ENCODE data around the gene BAIAP2L2. TPM values are rescaled to one million over a fixed set of nuclear protein-coding genes. Genes with fewer than 3 reads are reported as not detected.
"Not testable (repeated sequence)": the region's sequence is repeated elsewhere in the genome, so short reads cannot be mapped to it uniquely, and the experiment has no call there.

Gene BAIAP2L2
- total RNA-seq (2014; rRNA removed; shearing (Covaris generic); ENCODE audit: low replicate concordance) = 20.4 and 63.3 TPM in 2 replicates

GRCh38 chr22:38110008-38110862 is at the start of gene BAIAP2L2:
Gene BAIAP2L2, minus strand, starts transcription at chr22:38110684. Its CDS starts 159 bp downstream, at chr22:38110525.
- no peaks in the 10 kb centered on the region for H3K27me3 ChIP-seq
- H3K9me3 ChIP-seq = no peaks in the 10 kb centered on the region
- no peaks in the 10 kb centered on the region for H3K36me3 ChIP-seq
- no peak for DNase-seq
- no peak within 1 kb of the TSS for H3K4me3 ChIP-seq

DNA sequence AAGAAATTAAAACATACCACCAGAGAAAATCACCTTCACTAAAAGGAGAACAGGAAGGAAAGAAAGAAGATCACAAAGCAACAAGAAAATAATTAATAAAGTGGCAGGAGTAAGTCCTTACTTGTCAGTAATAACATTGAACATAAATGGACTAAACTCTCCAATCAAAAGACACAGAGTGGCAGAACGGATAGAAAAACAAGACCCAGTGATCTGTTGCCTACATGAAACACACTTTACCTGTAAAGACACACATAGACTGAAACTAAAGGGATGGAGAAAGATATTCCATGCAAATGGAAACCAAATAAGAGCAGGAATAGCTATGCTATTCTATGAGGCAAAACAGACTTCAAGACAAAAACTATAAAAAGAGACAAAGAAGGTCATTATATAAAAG is 45.2 kb upstream of the BAIAP2L2 start:
- Histone ChIP-seq H3K9me3 (peaks cover 8% of the 10 kb centered on the region), H3K36me3 (no peaks in the 10 kb centered on the region), H3K27me3 (no peaks in the 10 kb centered on the region), H3K4me3 (no peak overlapping the region)
- no peak for DNase-seq

DNA sequence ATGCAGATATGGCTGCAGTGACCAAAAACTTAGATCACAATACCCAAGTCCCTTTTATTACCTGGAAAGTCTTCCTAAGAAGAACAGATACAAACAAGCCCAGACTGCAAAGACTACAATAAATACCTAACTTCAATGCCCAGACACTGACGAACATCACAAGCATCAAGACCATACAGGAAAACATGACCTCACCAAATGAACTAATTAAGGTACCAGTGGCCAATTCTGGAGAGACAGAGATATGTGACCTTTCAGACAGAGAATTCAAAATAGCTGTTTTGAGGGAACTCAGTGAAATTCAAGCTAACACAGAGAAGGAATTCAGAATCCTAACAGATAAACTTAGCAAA is 44.1 kb upstream of the BAIAP2L2 start:
- H3K36me3 ChIP-seq, DNase-seq, H3K4me3 ChIP-seq, H3K9me3 ChIP-seq, H3K27me3 ChIP-seq: not testable (repeated sequence)

- DNase-seq = no peak
- Histone ChIP-seq H3K4me3 (no peak overlapping the region), H3K36me3 (no peaks in the 10 kb centered on the region), H3K27me3 (no peaks in the 10 kb centered on the region), H3K9me3 (peaks cover 8% of the 10 kb centered on the region)
Observed at GRCh38 chr22:38153821-38154562, 43.5 kb upstream of the BAIAP2L2 start.

- Histone ChIP-seq H3K36me3 (no peaks in the 10 kb centered on the region), H3K4me3 (no peak overlapping the region), H3K27me3 (no peaks in the 10 kb centered on the region), H3K9me3 (peaks cover 8% of the 10 kb centered on the region)
- DNase-seq = no peak
Observed at GRCh38 chr22:38151126-38151500, 40.6 kb upstream of the BAIAP2L2 start.

DNA sequence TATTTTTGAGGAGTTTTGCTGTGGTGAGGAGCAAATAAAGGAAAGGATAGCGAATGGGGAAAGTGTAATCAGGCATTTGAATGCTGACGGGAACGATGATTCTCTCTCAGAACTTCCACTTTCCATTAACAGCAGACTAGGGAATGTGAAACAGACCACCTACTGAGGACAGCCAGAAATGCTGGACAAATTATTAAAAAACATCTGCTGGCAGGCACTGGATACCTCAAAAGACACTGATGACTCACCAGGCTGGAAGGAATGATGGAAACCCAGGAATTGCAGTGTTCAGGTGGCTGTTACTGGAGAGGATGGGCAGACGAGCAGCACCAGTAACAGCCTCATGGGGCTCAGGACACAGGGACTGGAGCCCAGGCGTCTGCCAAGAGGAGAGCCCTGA is 37.8 kb upstream of the BAIAP2L2 start:
- no peaks in the 10 kb centered on the region for H3K27me3 ChIP-seq
- no peak overlapping the region for H3K4me3 ChIP-seq
- H3K9me3 ChIP-seq = no peaks in the 10 kb centered on the region
- no peaks in the 10 kb centered on the region for H3K36me3 ChIP-seq
- no peak for DNase-seq

- not testable (repeated sequence) for H3K27me3 ChIP-seq
Observed at GRCh38 chr22:38146166-38146565, 35.7 kb upstream of the BAIAP2L2 start.

DNA sequence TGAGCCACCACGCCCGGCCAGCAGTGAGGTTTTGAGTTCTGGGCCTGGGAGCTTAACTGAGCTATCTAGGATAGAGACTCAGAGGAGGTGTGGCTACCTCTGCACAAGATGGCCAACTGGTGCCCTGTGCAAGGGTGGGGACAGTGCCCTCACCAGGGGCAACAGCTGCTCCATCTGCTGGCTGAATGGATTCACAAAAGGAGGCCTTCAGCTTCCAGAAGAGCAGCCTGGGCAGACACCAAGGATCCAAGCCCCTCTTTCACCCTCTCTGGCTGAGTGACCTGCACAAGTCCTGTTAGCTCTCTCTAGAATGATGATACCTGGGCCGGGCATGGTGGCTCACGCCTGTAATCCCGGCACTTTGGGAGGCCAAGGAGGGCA is 33.5 kb upstream of the BAIAP2L2 start:
- no peak overlapping the region for H3K4me3 ChIP-seq
- no peak for DNase-seq

More at GRCh38 chr22:38146166-38146565, 35.7 kb upstream of the BAIAP2L2 start:
- DNase-seq, H3K36me3 ChIP-seq, H3K4me3 ChIP-seq, H3K9me3 ChIP-seq: not testable (repeated sequence)

DNA sequence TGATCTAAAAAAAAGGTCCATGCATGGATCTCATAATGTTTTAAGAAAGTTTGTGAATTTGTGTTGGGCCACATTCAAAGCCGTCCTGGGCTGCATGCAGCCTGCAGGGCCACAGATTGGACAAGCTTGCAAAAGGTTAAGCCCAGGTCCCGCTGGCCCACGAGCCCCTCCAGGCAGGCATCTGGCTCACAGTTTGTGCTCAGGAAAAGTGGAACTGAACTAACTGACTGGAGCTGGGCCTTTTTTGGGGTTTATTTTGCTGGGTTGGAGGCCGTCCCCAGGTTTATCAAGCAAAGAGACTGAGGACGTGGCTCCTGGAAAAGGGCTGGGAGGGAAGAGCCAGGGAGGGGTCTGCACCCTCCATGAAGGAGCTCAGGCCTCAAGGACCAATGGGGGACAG is 32.1 kb upstream of the BAIAP2L2 start:
- Histone ChIP-seq H3K9me3 (no peaks in the 10 kb centered on the region), H3K36me3 (no peaks in the 10 kb centered on the region), H3K27me3 (no peaks in the 10 kb centered on the region), H3K4me3 (no peak overlapping the region)
- no peak for DNase-seq

More for the DNA sequence above, 33.5 kb upstream of the BAIAP2L2 start:
- Histone ChIP-seq H3K9me3 (no peaks in the 10 kb centered on the region), H3K27me3 (no peaks in the 10 kb centered on the region), H3K36me3 (no peaks in the 10 kb centered on the region)

DNA sequence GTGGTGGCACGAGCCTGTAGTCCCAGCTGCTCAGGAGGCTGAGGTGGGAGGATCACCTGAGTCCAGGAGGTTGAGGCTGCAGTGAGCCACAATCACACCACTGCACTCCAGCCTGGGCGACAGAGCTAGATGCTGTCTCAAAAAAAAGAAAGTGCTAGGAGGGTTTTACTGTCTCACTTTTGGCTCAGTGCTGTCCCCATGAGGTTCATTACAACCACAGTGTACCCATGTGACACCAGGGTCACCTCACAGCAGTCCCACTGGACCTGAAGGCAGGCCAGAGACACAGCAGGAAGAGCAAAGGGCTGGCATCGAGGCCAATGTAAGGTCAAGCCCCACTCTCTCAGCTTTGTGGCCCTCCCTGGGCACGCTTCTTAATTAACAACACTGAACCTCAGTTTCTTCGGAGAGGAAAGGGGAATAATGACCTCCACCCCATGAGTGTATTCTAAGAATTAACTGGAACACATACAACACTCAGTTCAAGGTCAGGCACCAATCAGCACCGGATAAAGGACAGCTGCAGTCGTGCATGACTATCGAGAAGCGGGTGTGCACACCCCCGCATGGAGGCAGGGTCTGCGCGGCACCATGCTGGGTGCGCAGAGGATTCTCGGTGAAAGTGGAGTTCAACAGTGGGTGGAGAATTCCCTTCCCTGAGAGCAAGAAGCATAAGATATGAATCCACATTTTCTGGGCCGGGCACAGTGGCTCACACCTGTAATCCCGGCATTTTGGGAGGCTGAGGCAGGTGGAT is 30.9 kb upstream of the BAIAP2L2 start:
- no peaks in the 10 kb centered on the region for H3K9me3 ChIP-seq
- H3K36me3 ChIP-seq = no peaks in the 10 kb centered on the region
- no peak for DNase-seq
- H3K27me3 ChIP-seq = no peaks in the 10 kb centered on the region
- H3K4me3 ChIP-seq = no peak overlapping the region

GRCh38 chr22:38139901-38140300 is 29.4 kb upstream of the BAIAP2L2 start:
- Histone ChIP-seq H3K4me3 (no peak overlapping the region), H3K9me3 (no peaks in the 10 kb centered on the region), H3K27me3 (no peaks in the 10 kb centered on the region), H3K36me3 (no peaks in the 10 kb centered on the region)
- no peak for DNase-seq

GRCh38 chr22:38138961-38139360 is 28.5 kb upstream of the BAIAP2L2 start:
- Histone ChIP-seq H3K9me3 (no peaks in the 10 kb centered on the region), H3K27me3 (no peaks in the 10 kb centered on the region), H3K36me3 (no peaks in the 10 kb centered on the region), H3K4me3 (no peak overlapping the region)
- no peak for DNase-seq

DNA sequence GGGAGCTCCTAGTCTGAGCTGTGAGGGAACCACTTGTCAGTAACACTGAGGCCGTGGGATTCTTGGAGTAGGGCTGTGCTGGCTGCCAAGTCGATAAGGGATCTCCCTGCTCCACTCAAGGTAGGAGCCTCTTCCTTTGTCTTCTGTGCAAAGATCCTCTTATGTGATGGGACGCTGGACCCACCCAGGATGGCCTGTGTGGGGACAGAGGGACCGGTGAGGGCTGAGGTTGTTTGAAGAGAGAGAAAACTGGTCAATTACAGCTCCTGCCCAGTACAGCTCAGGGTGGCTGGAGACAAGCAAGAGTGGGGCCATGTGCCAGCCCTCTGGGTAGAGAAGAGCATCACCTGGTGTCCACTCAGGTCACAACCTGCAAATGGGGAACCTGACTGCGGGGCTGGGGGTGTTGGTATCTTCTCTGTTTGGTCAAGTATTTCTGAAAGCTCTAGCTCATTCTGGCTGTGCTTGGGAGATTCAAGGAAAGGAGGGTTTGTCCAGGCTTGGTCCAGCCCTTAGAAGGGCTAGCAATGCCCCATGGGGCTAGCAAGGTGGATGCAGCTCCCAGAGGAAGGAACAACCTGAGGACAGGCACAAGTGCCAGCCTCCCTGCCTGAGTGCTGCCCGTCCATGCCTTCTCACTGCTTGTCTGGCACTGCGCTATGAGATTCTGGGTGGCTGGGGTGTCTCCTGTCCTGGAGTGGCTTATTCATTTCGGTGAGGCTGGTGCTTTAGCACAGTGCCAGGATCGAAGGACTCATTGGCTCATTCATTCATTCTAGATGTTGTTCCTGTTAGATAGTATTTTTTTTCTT is 27.6 kb upstream of the BAIAP2L2 start:
- Histone ChIP-seq H3K27me3 (no peaks in the 10 kb centered on the region), H3K9me3 (no peaks in the 10 kb centered on the region), H3K36me3 (no peaks in the 10 kb centered on the region), H3K4me3 (no peak overlapping the region)
- no peak for DNase-seq

DNA sequence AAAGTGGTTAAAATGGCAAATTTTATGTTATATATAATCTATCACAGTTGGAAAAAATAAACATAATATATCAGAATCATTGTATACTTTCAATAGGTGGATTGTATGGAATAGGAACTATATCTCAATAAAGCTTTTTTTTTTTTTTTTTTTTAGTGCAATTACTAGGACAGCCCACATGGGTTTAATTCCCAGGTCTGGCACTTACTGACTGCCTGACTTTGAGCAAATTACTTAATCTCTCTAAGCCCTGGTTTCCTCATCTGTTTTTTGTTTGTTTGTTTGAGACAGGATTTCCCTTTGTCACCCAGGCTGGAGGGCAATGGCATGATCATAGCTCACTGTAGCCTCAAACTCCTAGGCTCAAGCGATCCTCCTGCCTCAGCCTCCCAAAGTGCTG is 26.1 kb upstream of the BAIAP2L2 start:
- no peak overlapping the region for H3K4me3 ChIP-seq
- H3K27me3 ChIP-seq = no peaks in the 10 kb centered on the region
- no peak for DNase-seq
- H3K9me3 ChIP-seq = no peaks in the 10 kb centered on the region
- H3K36me3 ChIP-seq = no peaks in the 10 kb centered on the region

DNA sequence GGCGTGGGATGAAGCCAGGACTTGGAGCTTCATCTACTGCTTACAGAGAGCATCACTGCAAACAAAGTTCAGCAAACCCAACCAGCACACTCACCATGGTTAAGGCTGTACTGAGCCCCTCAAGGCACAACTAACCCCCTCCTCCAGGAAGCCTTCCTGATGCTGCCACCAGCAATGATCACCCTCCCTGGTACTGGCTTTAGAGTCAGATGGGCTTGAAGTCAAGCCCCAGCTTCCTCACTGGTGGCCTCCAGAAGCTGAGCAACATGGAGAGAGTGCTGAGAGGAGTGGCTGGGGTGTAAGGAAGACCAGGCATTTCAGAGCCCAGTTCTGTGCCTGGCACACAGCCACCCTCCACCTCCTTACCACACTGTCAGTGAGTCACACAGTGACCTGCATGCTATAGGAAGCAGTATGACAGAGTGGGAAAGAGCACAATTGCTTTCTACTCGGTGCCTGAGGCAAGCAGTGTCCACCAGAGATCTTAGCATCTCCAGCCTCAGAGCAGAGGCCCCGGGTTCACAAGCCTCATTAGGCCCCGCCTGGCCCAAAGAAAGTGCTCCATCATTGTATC is 24.7 kb upstream of the BAIAP2L2 start:
- Histone ChIP-seq H3K27me3 (no peaks in the 10 kb centered on the region), H3K4me3 (no peak overlapping the region), H3K9me3 (no peaks in the 10 kb centered on the region), H3K36me3 (no peaks in the 10 kb centered on the region)
- DNase-seq = peak; percentile 88

DNA sequence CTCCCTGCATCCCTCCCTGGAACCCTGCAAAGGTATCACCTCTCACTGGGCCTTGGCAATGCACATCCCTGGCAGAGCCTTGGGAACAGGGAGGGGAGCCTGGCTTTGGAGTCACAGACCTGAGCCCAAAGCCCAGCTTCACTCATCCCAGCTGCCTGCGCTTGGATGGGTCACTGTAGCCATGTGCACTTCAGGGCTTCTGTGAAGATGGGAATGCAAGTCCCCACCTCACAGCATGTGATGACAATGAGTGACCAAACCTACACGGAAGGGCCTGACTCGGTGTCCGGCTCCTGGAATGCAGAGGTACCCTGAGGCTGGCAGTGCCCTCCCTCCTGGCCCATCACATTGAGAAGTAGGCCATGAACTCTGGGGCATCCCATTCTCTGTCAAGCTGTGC is 22.8 kb upstream of the BAIAP2L2 start:
- no peaks in the 10 kb centered on the region for H3K27me3 ChIP-seq
- no peaks in the 10 kb centered on the region for H3K9me3 ChIP-seq
- H3K36me3 ChIP-seq = no peaks in the 10 kb centered on the region
- DNase-seq = no peak
- H3K4me3 ChIP-seq = no peak overlapping the region

Measured in MG63 (cell line).